ENCODE results near the gene EIF2D.

EIF2D gene

DNA sequence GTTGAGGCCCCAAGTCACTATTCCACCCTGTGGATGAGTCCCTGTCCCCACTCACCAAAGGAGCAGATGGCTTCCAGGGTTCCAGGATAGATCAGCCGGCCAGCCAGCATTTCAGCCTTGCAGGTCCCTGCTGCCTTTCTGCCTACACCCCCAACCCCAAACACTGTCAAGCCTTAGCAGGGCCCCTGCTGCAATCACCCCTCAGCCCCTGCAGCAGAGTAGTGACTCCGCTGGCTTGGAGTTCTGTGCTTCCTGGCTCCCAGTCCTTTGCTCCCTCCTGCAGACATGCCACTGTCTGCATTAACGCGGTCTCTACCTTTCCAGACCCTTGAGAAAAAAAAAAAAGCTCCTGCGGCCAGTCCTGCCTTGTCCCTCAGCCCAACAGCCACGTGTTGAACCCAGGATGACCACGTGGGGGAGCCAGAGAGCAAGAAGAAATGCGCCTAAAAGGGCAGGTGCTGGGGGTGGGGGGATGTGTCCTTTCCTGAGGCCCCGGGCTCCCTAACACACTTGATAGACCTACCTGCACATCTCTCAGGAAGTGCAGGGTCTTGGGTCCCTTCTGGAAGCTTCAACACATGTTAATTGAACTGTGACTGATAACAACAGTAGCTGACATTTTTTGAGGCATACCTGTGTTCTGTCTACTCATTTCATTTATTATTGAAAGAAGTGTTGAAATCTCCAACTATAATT, 67.6 kb downstream of the EIF2D start:
- peak; percentile 80 for DNase-seq
